HG03558 (cell line): ENCODE data around the gene ETNK2.

Experiments
- ATAC-seq: cut with Tn5 transposase; IDR thresholded peaks from one replicate; pipeline ENCODE4 v1.9.1; 2021; ENCODE audit warnings: moderate number of reproducible peaks; ENCODE audit not compliant: unreplicated experiment; ENCODE audit errors: extremely low read depth

The ETNK2 gene

DNA sequence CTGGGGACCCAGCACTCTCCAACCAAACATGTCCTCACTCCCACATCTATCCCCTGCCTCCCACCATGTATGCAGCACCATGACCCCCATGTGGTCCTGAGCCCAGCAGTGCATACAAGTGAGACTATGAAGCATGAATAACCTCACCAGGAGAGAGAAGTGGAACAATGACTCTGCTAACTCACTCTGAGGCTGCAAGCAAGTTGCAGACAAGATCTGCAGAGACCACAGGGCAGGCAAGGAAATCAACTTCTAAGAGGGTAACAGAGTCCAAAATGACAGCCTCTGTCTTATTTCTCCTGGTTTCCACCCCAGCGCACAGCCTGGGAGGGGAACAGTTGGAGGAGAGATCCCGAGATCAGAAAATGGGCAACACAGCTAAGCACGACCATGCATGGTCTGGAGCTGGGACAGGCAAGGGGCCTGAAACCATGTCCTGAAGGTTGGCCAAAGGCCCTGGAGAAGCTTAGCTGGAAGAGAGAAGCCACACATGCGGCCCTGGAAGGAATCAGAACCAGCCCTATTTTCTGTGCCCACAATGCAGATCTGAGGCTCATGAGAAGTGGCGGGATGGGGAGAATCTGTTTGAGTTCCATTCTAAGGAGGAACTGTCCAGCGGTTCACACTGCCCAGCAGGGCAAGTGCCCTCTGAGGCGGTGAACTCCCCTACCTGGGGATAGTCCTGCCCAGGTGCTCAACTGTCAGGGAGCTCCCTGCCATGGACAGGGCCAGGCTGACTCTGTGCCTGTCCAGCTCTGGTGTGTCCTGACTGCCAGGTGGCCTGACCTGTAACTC lies 26.8 kb upstream of the ETNK2 start:
- no peak for ATAC-seq

DNA sequence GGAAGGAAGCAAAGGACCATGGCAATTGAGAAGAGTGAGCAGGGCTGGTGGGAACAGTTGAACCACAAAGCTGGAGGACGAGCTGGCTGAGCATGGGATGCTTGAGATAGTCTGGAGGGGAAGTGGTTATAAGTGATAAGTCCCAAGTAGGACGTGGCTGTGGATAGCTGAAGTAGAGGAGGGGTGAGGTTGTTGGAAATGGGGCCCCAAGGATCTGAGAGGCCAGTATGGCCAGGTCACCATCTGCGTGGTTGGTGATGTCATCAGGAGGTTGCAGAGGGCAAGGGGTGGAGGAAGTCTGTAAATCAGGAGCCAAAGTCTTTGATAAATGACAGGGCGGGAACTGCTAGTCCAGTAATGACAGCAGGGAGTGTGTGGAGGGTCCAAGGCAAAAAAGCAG lies 25.3 kb upstream of the ETNK2 start:
- ATAC-seq: no peak

DNA sequence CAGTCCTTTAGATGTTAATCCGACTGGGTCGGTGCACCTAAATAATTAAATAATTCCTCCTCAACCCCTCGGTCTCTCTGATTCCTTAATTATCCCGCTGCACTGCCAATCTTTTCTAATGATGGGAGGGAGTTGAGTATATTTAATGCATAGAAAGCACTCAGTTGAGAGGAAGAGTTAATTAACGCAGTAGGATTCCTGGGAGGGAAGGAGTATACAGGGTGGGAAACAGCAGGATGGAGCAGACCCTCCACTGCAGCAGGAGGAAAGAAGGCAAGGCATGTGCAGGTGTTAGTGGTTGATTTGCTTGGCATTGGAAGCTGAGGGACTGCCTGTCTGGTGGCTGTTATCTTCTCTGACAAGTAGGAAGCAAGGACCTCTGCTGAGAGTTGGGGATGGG lies 24.2 kb upstream of the ETNK2 start:
- ATAC-seq: no peak

GRCh38 chr1:204174958-204175357 lies 23.1 kb upstream of the ETNK2 start:
- ATAC-seq: no peak

DNA sequence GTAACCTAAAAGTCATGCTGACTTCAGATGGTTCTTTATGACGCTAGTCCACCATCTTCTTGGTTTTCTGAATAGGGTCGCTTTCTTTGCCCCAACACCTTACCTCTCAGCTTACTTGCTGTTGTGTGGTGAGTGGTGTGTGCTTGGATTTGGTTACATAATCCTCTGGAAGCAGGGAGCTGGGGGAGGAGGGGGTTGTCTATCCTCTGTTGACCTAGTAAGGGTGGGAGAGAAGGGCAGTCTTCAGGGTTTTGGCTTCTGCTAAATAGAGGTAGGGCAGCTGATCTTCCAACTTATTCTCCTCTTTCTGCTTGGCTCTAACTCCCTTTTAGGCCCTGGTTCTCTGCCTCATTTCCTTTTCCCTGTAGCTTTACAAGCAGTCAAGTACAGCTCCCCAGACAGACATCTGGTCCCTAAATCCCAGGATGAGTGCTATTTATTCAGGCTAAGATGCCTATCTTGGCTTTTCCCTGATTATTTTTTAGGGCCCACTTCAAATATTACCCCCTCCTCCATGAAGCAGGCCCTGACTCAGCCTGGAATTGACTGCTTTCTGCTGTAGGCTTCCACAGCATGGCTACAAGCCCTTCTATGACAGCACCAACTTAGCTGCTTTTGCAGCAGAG lies 20.7 kb upstream of the ETNK2 start:
- ATAC-seq: no peak

GRCh38 chr1:204171751-204172178 lies 19.9 kb upstream of the ETNK2 start:
- ATAC-seq: no peak

GRCh38 chr1:204170494-204171155 lies 18.8 kb upstream of the ETNK2 start:
- ATAC-seq: no peak

GRCh38 chr1:204169858-204170257 lies 18.0 kb upstream of the ETNK2 start:
- ATAC-seq: no peak

DNA sequence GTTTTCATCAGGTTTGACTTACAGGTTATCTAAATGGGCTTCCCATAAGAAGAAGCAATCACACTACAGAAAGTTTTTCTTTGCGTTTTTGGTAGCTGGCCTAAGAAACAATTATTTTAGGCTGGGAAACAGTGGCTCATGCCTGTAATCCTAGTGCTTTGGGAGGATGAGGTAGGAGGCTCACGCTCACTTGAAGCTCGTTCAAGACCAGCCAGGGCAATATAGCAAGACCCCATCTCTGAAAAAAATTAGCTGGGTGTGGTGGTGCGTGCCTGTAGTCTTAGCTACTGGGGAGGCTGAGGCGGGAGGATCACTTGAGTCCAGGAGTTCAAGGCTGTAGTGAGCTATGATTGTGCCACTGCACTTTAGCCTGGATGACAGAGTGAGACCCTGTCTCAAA lies 15.9 kb upstream of the ETNK2 start:
- ATAC-seq: no peak

GRCh38 chr1:204166219-204166618 lies 14.4 kb upstream of the ETNK2 start, which contains the start of gene REN:
TSS of gene REN (minus strand) at chr1:204166337. CDS start at chr1:204166293, 44 bp downstream.
- no peak for ATAC-seq

DNA sequence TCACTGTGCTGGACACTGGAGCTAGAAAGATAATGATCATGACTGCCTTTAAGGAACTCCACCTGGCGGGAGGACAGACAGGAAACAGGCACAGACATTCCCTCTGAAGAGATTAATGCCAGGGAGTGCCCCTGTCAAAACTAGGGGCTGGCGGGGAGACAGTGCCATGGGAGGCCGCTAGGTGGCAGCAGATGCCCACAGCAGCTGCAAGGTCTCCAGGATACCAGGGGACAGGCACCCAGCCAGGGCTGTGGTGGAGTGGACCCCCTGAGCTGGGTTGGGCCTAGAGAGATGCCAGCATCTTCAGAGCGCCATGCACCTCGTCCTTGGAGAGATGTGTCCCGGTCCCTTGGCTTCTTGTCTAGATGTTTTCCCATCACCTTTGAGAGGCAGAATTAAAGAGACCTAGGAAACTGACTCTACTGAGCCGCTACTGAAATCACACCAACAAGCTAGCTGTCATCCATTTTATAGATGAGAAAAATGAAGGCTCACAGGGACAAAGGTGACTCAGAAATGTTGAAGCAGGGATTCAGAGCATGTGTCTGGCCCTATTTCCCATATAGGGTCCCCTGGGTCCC lies 10.7 kb upstream of the ETNK2 start:
- ATAC-seq: no peak

- ATAC-seq: no peak
Observed at GRCh38 chr1:204161609-204162493, 10.0 kb upstream of the ETNK2 start.

GRCh38 chr1:204157962-204158361 lies 6.1 kb upstream of the ETNK2 start:
- ATAC-seq: no peak

GRCh38 chr1:204155881-204156280 lies 4.0 kb upstream of the ETNK2 start:
- no peak for ATAC-seq

DNA sequence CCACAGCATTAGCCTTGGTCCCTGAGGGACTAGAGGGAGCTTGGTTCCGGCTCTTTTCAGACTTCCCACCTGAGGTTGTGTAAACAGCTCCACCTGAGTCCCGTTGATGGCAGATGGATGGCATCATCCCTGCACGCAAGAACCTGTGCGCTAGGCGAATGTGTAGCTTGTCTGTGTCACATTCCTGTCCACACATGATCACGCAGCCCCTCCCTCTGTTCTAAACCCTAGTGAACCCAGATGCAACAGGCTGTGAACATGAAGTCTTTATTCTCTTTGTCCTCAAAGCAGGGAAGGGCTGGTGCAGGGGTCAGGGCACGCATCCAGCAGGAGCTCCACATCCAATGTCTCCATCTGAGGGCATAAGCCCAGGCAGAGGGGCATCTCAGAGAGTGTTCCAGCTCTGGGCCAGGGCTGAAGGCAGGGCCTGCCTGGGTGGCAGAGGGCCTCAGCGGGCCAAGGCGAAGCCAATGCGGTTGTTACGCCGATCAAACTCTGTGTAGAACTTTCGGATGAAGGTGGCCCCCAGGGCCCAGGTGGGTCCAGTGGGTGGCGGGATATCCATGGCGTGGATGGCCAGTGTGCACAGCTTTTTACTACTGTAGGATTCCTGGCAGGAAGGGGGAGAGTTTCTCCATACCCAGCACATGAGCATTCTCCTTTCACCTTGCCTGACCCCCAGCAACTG lies 2.9 kb upstream of the ETNK2 start:
- ATAC-seq: no peak

GRCh38 chr1:204153667-204154066 lies 1.8 kb upstream of the ETNK2 start:
- no peak for ATAC-seq

DNA sequence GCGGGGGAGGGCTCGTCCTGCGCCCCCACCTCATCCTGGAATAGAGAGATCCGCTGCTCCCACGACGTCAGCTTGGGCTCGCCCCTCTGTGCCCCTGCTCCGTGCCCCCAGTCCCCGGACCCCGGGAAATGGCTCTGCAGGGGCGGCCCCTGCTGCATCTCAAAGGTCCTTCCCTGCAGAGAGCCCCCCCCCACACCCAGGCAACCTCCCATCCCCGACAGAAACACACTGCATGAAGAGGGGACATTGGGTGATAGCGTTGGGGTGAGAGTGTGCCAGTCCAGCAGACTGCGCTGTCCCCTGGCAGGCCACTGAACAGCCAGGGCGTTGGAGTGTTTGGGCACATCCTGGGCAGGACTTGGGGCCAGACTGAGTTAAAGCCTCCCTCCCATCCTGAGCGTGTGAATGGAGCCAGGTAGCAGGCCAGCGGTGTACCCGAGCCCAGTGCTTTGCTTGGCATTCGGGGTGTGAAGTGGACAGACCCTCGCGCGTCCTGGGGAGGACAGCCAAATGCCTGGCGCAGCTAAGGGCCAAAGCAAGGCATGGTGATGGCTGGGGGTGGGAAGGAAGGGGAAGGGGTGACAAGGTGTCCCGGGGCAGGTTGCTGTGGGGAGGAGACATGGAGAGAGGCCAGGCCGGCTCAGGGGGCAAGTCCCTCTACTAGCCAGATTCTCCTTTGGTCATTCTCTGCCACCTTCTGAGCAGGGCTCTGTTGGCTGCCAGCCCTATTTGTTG lies 633 bp upstream of the ETNK2 start:
- ATAC-seq: no peak

GRCh38 chr1:204150702-204151551 lies 917 bp downstream of the ETNK2 start:
- ATAC-seq: no peak
